ENCODE results near the gene ATP1B4. TPM values are rescaled to one million over a fixed set of nuclear protein-coding genes. Genes with fewer than 3 reads are reported as not detected.

ATP1B4 gene
- total and polyA plus RNA-seq, 9 of the 15 experiments (the other 6 are each of a cell fraction or from before 2014, with no cell fraction given), result 0.04 to 0.18 TPM; not detected in 7

DNA sequence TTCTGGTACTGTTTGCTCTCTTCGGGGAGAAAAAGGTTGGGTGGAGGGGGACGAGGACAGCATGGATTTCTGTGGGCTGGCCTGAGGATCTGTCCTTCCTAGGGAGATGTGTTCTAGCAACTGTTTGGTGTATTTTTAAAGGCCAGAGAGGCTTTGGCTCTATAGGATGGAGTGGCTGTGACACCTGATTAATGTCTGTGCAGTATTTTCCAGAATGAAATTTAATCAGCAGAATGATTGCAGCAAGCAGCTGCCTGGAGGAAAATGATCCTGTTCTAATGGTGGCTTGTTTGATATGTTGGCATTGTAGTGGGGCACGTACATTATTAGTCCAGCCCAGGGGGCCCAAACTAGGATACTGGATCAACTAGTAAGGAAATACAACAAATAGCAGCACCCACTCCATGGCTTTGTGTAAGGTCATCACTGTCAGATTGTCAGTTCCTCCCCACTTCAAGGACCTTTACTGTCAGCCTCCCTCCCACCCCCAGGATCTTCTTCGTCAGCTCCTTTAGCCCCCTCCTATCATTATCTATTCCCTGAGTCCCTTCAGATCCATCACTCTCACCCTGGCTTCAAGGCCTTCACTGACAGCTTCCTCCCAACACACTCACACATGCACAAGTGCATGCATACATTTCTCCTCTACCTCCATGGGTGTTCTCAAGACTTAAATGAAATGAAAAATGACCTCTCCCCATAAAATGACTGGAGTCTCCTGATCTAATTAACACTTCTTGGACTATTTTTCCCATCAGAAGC is 40.2 kb upstream of the ATP1B4 start:
- WGBS (ENCODE audit: insufficient coverage, low coverage, missing lambda C conversion rate), result 9% methylated on average over 3 of the region's 4 CpGs
- in situ Hi-C loops (cut with MboI) (no loop called here), intact Hi-C loops (cut with micrococcal nuclease) (no loop called here)
- no peak for ATAC-seq
- FAIRE-seq, result no peak
- H3K9me3 ChIP-seq (replicated peaks; ENCODE audit: control insufficient read depth, insufficient read depth, low read depth, low read length), result no peaks in the 10 kb centered on the region
- H3K4me1 ChIP-seq (replicated peaks in 1 of 2; ENCODE audit: control insufficient read depth in 2 of 2, insufficient read depth in 2 of 2, low read length in 2 of 2), result no peaks in the 10 kb centered on the region
- H4K20me1 ChIP-seq (replicated peaks; ENCODE audit: control insufficient read depth, insufficient read depth, low read length), result no peaks in the 10 kb centered on the region
- no peak overlapping the region for H2AFZ ChIP-seq (ENCODE audit: low read depth, low read length)
- H3K9me1 ChIP-seq (ENCODE audit: control insufficient read depth, insufficient read depth, low read length), result no peaks in the 10 kb centered on the region
- POLR2A ChIA-PET, result interaction anchor here (0.6 to 1.1 kb wide), 2 partner anchors 17 to 1405 kb away, joined by 3 read pairs; no protein-coding TSS in a partner anchor
- CTCF ChIA-PET (ENCODE audit: low intra/inter-chr PET ratio), result no interaction called here
- BruUV-seq (replicated peaks), result no TSS peak
- no peak overlapping the region for H3K9ac ChIP-seq (ENCODE audit: insufficient read depth in 1 of 2, low read depth in 2 of 2, low read length in 2 of 2)
- DNase-seq (ENCODE audit: extremely low read depth in 1 of 4, low spot score in 3 of 4), result no peak
- no peak for TF ChIP-seq ZNF41 (CRISPR knock-in tag; conservative IDR thresholded peaks at IDR 0.05)
- no peak for TF ChIP-seq COPS2 (conservative IDR thresholded peaks at IDR 0.05)
- TF ChIP-seq NCOA6 (IDR thresholded peaks at IDR 0.05), result no peak
- TF ChIP-seq, protein P1, sequence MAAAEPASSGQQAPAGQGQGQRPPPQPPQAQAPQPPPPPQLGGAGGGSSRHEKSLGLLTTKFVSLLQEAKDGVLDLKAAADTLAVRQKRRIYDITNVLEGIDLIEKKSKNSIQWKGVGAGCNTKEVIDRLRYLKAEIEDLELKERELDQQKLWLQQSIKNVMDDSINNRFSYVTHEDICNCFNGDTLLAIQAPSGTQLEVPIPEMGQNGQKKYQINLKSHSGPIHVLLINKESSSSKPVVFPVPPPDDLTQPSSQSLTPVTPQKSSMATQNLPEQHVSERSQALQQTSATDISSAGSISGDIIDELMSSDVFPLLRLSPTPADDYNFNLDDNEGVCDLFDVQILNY (CRISPR knock-in tag; IDR thresholded peaks at IDR 0.05), result no peak
- H3K27me3 ChIP-seq (ENCODE audit: control insufficient read depth in 2 of 2, insufficient read depth in 2 of 2, low read length in 2 of 2), result peaks cover 0 to 3% of the 10 kb centered on the region in 2 experiments; a peak in 1 of 5 replicates
- H3K27ac ChIP-seq (ENCODE audit: extremely low read depth, low read depth, low read length), result no peak overlapping the region
- H3K4me3 ChIP-seq, result no peak overlapping the region
- no peak overlapping the region for H3K4me2 ChIP-seq (ENCODE audit: insufficient read depth, low read length)
- H3K36me3 ChIP-seq (ENCODE audit: control insufficient read depth, insufficient read depth, low read length), result no peaks in the 10 kb centered on the region
- no peaks in the 10 kb centered on the region for H3K79me2 ChIP-seq (ENCODE audit: control insufficient read depth, insufficient read depth, low read length)

DNA sequence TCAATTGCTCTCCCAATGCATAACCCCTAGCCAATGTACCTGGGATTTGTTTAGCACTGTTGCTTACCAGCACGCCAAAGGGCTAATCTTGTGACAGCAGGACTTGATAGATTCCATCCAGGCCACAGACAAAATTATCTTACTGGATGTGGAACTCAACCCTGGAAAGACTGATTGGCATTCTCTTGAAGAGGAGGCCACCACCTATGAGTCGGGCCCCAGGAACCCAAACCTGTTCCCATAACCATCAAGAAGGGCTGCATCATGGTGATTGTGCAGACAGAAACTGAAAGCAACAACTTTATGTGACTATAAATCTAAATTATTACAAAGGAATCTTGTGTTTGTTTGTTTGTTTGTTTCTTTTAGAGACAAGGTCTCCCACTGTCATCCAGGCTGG is 30.8 kb upstream of the ATP1B4 start:
- Histone ChIP-seq H3K79me2 (ENCODE audit: control insufficient read depth, insufficient read depth, low read length) (no peaks in the 10 kb centered on the region), H3K9me1 (ENCODE audit: control insufficient read depth, insufficient read depth, low read length) (no peaks in the 10 kb centered on the region), H4K20me1 (replicated peaks; ENCODE audit: control insufficient read depth, insufficient read depth, low read length) (no peaks in the 10 kb centered on the region), H3K9me3 (replicated peaks; ENCODE audit: control insufficient read depth, insufficient read depth, low read depth, low read length) (0 out of 2 replicates have a peak, but pooled peaks cover 4% of the 10 kb centered on the region), H3K9ac (ENCODE audit: insufficient read depth in 1 of 2, low read depth in 2 of 2, low read length in 2 of 2) (no peak overlapping the region), H3K27me3 (ENCODE audit: control insufficient read depth in 2 of 2, insufficient read depth in 2 of 2, low read length in 2 of 2) (no peaks in the 10 kb centered on the region), H2AFZ (ENCODE audit: low read depth, low read length) (no peak overlapping the region), H3K4me1 (replicated peaks in 1 of 2; ENCODE audit: control insufficient read depth in 2 of 2, insufficient read depth in 2 of 2, low read length in 2 of 2) (peaks cover 0 to 23% of the 10 kb centered on the region in 2 experiments; a peak in 2 of 5 replicates), H3K27ac (ENCODE audit: extremely low read depth, low read depth, low read length) (no peak overlapping the region), H3K36me3 (ENCODE audit: control insufficient read depth, insufficient read depth, low read length) (no peaks in the 10 kb centered on the region), H3K4me3 (no peak overlapping the region), H3K4me2 (ENCODE audit: insufficient read depth, low read length) (no peak overlapping the region)
- ChIA-PET CTCF (ENCODE audit: low intra/inter-chr PET ratio) (no interaction called here), POLR2A (no interaction called here)
- in situ Hi-C loops (cut with MboI) (no loop called here), intact Hi-C loops (cut with micrococcal nuclease) (no loop called here)
- 8% methylated on average over 2 of the region's 2 CpGs for WGBS (ENCODE audit: insufficient coverage, low coverage, missing lambda C conversion rate)
- FAIRE-seq (no peak), DNase-seq (ENCODE audit: extremely low read depth in 1 of 4, low spot score in 3 of 4) (no peak), ATAC-seq (no peak)
- TF ChIP-seq CBFA2T3 (IDR thresholded peaks at IDR 0.05) (peak; percentile 25; the same call in 1 of the 2 replicates), ZKSCAN8 (CRISPR knock-in tag; IDR thresholded peaks at IDR 0.05) (no peak)
- BruUV-seq (replicated peaks), result no TSS peak
